Measurements from ENCODE around the gene CAPZB. TPM values are rescaled to one million over a fixed set of nuclear protein-coding genes. Genes with fewer than 3 reads are reported as not detected.

Gene CAPZB
- total RNA-seq, 2 experiments from 2014 or later, result 335 to 340 TPM

GRCh38 chr1:19390901-19391595 lies 94.3 kb downstream of the CAPZB start:
- Mint-ChIP-seq H3K4me3 (peak overlapping the region; percentile 61), H3K9me3 (no peaks in the 10 kb centered on the region), H3K4me1 (ENCODE audit: low read depth) (peaks cover 70% of the 10 kb centered on the region), H3K27ac (peak overlapping the region; percentile 92), H3K27me3 (no peaks in the 10 kb centered on the region), H3K36me3 (ENCODE audit: low read depth) (peaks cover 3% of the 10 kb centered on the region)
- DNase-seq, result peak; percentile 73
- TF ChIP-seq CTCF (IDR thresholded peaks at IDR 0.05), result peak; percentile 94
- CTCF ChIA-PET, result interaction anchor here (0.6 to 4.8 kb wide), 32 partner anchors 8 to 265 kb away, joined by 3 to 18 read pairs (median 3); no protein-coding TSS in a partner anchor
- POLR2A ChIA-PET, result interaction anchor here (0.7 to 1.1 kb wide), 4 partner anchors 9 to 207 kb away, joined by 3 to 4 read pairs (median 3); no protein-coding TSS in a partner anchor
- intact Hi-C loops (cut with micrococcal nuclease), result loop anchor here (5.0 to 10.0 kb wide), 2 partner anchors 84 to 191 kb away; no protein-coding TSS in a partner anchor
- ATAC-seq, result peak; percentile 61

- H3K4me1 Mint-ChIP-seq (ENCODE audit: low read depth), result peaks cover 63% of the 10 kb centered on the region
- intact Hi-C loops (cut with micrococcal nuclease), result loop anchor here (5.0 to 10.0 kb wide), 2 partner anchors 84 to 192 kb away; no protein-coding TSS in a partner anchor
- POLR2A ChIA-PET, result interaction anchor here (0.9 to 1.1 kb wide), 2 partner anchors 12 to 207 kb away, joined by 3 to 4 read pairs; no protein-coding TSS in a partner anchor
- H3K27ac Mint-ChIP-seq, result peak overlapping the region; percentile 92
- H3K4me3 Mint-ChIP-seq, result no peak overlapping the region
- ATAC-seq (no peak), DNase-seq (no peak)
- H3K27me3 Mint-ChIP-seq, result no peaks in the 10 kb centered on the region
- H3K9me3 Mint-ChIP-seq, result no peaks in the 10 kb centered on the region
- CTCF ChIA-PET, result interaction anchor here (0.6 to 2.3 kb wide), 28 partner anchors 9 to 266 kb away, joined by 3 to 10 read pairs (median 3); no protein-coding TSS in a partner anchor
- peaks cover 6% of the 10 kb centered on the region for H3K36me3 Mint-ChIP-seq (ENCODE audit: low read depth)
- TF ChIP-seq CTCF (IDR thresholded peaks at IDR 0.05), result no peak
These were observed 95.0 kb downstream of the CAPZB start for GRCh38 chr1:19390166-19390850.

- Mint-ChIP-seq H3K36me3 (ENCODE audit: low read depth) (peaks cover 7% of the 10 kb centered on the region), H3K9me3 (no peaks in the 10 kb centered on the region), H3K4me3 (no peak overlapping the region), H3K27ac (peak overlapping the region; percentile 14), H3K4me1 (ENCODE audit: low read depth) (peaks cover 54% of the 10 kb centered on the region), H3K27me3 (no peaks in the 10 kb centered on the region)
- ChIA-PET CTCF (interaction anchor here (1.3 to 1.7 kb wide), 2 partner anchors 11 to 265 kb away, joined by 3 to 4 read pairs; no protein-coding TSS in a partner anchor), POLR2A (no interaction called here)
- ATAC-seq, result no peak
- no peak for DNase-seq
- intact Hi-C loops (cut with micrococcal nuclease), result loop anchor here (5.0 kb wide), 1 partner anchor 58 kb away; no protein-coding TSS in a partner anchor
- no peak for TF ChIP-seq CTCF (IDR thresholded peaks at IDR 0.05)
These were observed 96.4 kb downstream of the CAPZB start for GRCh38 chr1:19388980-19389379.

GRCh38 chr1:19387045-19387467 lies 98.3 kb downstream of the CAPZB start:
- H3K9me3 Mint-ChIP-seq, result no peaks in the 10 kb centered on the region
- peaks cover 12% of the 10 kb centered on the region for H3K36me3 Mint-ChIP-seq (ENCODE audit: low read depth)
- peak overlapping the region; percentile 25 for H3K27ac Mint-ChIP-seq
- CTCF ChIA-PET, result interaction anchor here (1.6 kb wide), 1 partner anchor 195 kb away, joined by 5 read pairs; no protein-coding TSS in a partner anchor
- H3K4me3 Mint-ChIP-seq, result no peak overlapping the region
- H3K27me3 Mint-ChIP-seq, result no peaks in the 10 kb centered on the region
- H3K4me1 Mint-ChIP-seq (ENCODE audit: low read depth), result peaks cover 44% of the 10 kb centered on the region
- DNase-seq (no peak), ATAC-seq (no peak)
- intact Hi-C loops (cut with micrococcal nuclease), result loop anchor here (5.0 kb wide), 1 partner anchor 60 kb away; no protein-coding TSS in a partner anchor
- no peak for TF ChIP-seq CTCF (IDR thresholded peaks at IDR 0.05)
- POLR2A ChIA-PET, result no interaction called here

All from activated CD8-positive, alpha-beta T cell treated with anti-CD3 and anti-CD28 coated beads for 36 hours (primary cell).